ENCODE data around the gene UBALD2.

GRCh38 chr17:76304226-76305134 lies 39.3 kb downstream of the UBALD2 start:
- TF ChIP-seq CTCF (IDR thresholded peaks at IDR 0.05; ENCODE audit: low read length) (no peak), EZH2 (optimal IDR thresholded peaks at IDR 0.05; ENCODE audit: low read depth, low read length) (no peak), EZH2phosphoT487 (IDR thresholded peaks at IDR 0.05; ENCODE audit: low read length) (no peak)
